Measurements from ENCODE around the gene KRTAP1-4.
"Not testable (repeated sequence)": the region's sequence is repeated elsewhere in the genome, so short reads cannot be mapped to it uniquely, and the experiment has no call there.

Gene KRTAP1-4

DNA sequence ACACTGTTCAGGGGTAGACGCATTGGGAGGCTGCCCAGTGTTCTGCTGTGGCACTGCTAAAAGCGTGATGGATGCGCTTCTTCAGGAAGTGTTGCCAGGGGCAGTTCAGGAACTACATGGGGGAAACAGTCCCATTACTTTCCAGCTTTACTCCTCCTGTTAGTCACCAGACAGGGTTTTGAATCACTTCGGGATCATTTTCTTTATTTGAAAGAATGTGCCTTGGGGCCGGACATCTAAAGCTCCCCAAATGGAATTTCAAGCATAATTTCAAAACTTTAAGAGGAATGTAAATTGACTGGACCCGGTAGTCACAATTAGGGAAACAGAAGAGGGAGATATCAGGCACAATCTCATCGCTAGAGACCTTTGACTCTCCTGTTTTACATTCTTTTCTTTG is 18.4 kb upstream of the KRTAP1-4 start:
- DNase-seq (ENCODE audit: low read depth in 2 of 2): no peak

DNA sequence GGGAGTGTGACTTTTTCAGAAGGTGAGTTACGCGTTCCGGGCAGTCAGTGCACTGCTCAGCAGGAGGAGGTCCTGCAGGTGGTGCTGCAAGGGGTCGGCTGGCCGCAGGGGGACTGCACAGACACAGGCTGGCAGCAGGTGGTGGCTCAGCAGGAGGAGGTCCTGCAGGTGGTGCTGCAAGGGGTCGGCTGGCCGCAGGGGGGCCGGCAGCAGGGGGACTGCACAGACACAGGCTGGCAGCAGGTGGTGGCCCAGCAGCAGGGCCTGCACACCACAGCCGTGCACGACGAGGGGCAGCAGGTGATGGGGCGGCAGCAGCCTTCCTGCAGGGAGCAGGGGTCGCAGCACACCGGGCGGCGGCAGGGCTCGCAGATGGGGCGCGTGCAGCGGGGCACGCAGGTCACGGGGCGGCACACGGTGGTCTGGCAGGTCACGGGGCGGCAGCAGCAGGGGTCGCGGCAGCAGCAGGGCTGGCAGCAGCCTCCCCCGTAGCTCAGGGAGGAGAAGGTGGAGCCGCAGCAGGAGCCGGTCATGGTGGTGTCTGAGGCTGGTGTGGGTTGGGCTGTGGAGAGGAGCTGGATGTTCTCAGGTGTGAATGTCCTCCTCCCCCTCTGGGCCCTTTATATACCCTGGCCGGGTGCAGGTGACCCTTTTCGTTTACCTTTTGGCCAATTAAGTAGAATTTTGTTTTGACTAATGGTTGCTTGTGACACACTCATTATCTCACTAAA is 16.9 kb upstream of the KRTAP1-4 start, which contains the start of gene KRTAP2-1:
Gene KRTAP2-1, minus strand, starts transcription at position 582 of the 731 bp plus-strand sequence. Its CDS starts 49 bp downstream, at position 533.
- DNase-seq (ENCODE audit: low read depth in 2 of 2): not testable (repeated sequence)

DNA sequence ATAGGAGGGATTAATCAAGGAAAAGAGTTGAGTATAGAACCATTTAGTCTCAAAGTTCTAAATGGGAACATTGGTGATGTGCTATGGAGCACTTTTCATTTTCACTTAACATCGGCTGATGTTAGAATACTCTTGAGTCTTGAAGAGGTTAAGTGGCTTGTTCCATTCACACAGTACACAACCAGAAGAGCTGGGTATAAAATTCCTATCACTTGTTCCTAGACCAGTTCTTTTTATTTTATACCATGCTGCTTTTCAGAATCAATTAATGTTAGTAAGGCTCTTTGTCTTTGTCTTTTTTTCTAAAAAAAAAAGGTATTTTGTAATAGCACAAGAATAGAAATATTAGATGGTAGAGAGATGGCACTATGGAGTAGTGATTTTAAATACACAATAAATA is 13.0 kb upstream of the KRTAP1-4 start:
- no peak for DNase-seq (ENCODE audit: low read depth in 2 of 2)

DNA sequence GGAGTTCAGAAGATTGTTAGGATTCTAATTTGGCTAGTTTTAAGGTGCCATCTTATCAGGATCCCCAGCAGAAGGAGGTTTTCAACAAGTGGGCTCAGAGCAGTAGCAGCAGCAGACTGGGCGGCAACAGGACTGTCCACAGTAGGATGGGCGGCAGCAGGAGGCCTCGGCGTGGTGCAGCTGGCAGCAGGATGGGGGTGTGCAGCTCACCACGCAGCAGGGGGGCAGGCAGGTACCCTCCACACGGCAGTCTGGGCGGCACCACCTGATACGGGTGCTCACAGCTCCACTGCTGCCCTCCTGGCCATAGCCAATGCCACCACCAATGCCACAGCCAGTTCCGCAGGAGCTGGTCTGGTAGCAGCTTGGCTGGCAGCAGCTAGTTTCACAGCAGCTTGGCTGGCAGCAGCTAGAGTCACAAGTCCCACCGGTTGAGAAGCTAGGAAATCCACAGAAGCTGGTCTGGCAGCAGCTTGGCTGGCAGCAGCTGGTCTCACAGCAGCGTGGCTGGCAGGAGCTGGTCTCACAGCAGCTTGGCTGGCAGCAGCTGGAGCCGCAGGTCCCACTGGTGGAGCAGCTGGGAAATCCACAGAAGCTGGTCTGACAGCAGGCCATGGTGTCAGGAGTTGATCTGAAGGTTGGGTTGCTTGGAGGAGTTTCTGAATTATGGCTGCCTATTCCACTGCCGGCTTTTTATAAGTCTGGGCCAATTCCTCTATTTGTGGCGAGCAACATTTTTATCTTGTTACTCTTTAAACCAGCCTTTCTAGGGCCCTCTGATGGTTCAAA is 11.0 kb upstream of the KRTAP1-4 start, which contains the start of gene KRTAP1-1:
Gene KRTAP1-1, minus strand, starts transcription at position 668 of the 789 bp plus-strand sequence. Its CDS starts 53 bp downstream, at position 615.
- DNase-seq (ENCODE audit: low read depth in 2 of 2): not testable (repeated sequence)

DNA sequence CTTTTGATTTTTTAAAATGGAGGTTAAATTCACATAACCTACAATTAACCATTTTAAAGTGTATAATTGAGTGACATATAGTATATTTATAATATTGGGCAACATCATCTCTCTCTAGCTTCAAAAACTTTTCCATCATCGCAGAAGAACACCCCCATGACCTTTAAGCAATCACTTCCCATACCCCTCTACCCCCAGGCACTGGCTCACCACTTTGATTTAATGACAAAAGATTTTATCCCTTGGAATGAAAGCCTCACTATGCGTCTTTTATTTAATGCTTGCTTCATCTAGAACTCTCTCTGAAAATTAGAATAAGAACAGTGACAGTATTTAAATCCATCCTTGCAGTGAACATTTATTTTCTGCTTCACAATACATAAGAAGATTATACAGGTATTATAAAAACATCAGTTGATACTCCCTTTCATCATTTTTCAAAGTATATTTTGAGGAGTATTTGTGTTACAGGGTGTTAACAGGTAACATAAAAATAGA is 7.9 kb upstream of the KRTAP1-4 start:
- DNase-seq (ENCODE audit: low read depth in 2 of 2): no peak

DNA sequence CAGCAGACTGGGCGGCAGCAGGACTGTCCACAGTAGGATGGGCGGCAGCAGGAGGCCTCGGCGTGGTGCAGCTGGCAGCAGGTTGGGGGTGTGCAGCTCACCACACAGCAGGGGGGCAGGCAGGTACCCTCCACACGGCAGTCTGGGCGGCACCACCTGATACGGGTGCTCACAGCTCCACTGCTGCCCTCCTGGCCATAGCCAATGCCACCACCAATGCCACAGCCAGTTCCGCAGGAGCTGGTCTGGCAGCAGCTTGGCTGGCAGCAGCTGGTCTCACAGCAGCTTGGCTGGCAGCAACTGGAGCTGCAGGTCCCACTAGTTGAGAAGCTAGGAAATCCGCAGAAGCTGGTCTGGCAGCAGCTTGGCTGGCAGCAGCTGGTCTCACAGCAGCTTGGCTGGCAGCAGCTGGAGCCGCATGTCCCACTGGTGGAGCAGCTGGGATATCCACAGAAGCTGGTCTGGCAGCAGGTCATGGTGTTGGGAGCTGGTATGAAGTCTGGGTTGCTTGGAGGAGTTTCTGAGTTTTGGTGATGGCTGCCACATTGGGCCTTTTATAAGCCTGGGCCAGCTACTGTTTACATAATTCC is 4.4 kb upstream of the KRTAP1-4 start, which contains the start of gene KRTAP1-3:
Gene KRTAP1-3, minus strand, starts transcription at position 529 of the 590 bp plus-strand sequence. Its CDS starts 53 bp downstream, at position 476.
- DNase-seq (ENCODE audit: low read depth in 2 of 2): not testable (repeated sequence)

DNA sequence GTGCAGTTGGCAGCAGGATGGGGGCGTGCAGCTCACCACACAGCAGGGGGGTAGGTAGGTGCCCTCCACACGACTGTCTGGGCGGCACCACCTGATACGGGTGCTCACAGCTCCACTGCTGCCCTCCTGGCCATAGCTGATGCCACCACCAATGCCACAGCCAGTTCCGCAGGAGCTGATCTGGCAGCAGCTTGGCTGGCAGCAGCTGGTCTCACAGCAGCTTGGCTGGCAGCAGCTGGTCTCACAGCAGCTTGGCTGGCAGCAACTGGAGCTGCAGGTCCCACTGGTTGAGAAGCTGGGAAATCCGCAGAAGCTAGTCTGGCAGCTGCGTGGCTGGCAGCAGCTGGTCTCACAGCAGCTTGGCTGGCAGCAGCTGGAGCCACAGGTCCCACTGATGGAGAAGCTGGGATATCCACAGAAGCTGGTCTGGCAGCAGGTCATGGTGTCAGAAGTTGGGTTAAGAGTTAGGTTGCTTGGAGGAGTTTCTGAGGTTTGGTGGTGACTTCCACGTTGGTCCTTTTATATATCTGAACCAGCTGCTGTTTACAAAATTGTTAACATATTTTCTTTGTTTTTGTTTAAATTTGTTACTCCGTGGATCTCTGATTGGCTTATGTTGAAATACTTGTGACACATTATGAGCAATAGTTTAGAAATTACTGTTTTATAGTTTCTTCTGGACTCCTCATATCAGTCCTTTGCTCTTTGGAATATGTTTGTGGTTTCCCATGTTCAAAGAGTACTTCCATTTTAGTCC is 3.1 kb downstream of the KRTAP1-4 start, which contains the start of gene KRTAP1-5:
Gene KRTAP1-5, minus strand, starts transcription at position 494 of the 757 bp plus-strand sequence. Its CDS starts 53 bp downstream, at position 441.
- DNase-seq (ENCODE audit: low read depth in 2 of 2): no peak

DNA sequence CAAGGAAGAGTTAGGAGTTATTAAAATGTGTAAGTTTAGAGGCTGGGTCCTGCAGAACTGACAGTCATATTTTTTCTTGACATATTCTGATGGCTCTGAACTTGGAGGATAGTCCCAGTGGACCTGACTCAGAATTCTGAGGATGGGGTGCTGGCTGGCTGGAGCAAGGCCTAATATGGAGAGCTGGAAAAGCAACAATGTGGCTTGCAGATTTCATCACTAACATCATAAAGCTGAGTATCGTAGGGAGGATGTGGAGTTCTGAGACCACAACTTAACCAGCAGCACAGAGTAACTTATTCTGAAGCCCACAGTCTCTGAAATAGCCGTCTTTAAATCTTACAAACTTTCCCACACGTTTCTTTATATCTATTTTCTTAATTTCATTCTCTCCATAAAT is 5.3 kb downstream of the KRTAP1-4 start:
- no peak for DNase-seq (ENCODE audit: low read depth in 2 of 2)

DNA sequence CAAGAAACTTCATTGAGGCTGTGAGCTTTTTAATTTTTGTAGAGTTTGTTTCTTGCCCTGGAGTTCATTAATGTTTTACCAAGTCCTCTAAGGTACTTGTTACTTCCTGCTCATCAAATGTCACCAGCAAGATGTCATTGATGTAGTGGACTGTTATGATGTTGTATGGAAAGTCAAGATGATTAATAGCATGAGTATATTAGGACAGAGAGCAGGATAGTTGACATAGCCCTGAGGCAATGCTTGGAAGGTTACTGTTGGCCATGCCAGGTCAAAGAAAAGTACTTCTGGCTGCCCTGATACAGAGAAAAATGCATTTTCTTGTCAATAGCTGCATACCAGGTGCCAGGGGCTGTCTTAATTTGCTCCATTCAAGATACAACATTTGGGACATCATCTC is 9.7 kb downstream of the KRTAP1-4 start:
- DNase-seq (ENCODE audit: low read depth in 2 of 2): no peak

DNA sequence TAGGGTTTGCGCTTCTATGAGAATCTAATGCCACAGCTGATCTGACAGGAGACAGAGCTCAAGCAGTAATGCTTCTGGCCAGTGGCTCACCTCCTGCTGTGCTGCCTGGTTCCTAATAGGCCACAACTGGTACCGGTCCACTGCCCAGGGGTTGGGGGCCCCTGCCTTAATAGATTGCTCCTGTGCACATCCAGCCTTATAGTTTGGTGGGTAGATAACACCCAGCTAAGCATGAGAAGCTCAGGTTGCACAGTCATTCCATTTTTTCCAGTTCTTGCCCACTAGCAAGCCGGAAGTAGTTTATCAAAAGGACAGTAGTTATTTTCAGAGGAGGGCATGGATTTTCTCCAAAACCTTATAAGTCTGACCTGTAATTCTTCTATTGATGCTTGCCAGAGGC is 10.6 kb downstream of the KRTAP1-4 start:
- no peak for DNase-seq (ENCODE audit: low read depth in 2 of 2)

DNA sequence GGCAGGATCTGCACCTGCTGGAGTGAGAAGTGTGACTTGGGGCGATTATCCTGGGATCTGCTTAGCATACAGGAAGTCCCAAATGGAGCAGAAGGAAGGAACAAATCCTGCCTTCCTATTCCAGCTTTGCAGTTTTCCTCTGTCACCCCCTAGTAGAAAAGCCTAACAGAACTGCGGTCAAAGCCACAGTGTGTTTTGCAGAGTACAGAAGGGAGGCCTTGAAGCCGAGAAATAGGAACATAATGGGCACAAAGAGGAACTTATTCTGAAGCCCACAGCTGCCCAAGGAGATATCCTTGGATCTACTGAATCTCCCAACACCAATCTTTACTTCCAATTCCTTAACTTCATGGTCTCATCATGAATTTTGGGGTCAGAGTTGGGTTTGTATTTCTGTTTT is 11.5 kb downstream of the KRTAP1-4 start:
- DNase-seq (ENCODE audit: low read depth in 2 of 2): no peak

DNA sequence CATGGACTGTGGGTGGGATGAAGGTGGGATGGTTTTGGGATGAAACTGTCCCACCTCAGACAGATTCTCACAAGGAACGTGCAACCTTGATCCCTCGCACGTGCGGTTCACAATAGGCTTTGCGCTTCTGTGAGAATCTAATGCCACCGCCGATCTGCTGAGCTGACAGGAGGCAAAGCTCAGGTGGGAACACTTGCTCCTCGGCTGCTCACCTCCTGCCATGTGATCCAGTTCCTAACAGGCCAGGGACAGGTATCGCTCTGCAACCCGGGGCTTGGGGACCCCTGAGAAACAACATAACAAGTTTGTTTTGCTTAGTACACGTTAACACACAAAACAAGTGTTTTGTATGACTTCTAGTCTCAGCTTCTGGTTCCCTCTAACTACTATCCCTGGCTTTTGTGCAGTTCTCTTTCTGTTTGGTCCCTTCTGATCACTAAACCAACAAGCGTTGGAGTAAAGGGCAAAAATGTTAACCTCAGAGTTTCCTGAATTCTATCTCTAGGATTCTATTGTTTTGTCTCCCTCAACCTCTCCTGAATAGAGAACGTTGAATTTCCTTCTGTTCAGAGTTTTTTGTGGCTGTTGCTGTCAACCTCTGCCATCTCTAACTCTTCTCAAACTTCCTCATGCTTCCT is 13.3 kb downstream of the KRTAP1-4 start:
- no peak for DNase-seq (ENCODE audit: low read depth in 2 of 2)

DNA sequence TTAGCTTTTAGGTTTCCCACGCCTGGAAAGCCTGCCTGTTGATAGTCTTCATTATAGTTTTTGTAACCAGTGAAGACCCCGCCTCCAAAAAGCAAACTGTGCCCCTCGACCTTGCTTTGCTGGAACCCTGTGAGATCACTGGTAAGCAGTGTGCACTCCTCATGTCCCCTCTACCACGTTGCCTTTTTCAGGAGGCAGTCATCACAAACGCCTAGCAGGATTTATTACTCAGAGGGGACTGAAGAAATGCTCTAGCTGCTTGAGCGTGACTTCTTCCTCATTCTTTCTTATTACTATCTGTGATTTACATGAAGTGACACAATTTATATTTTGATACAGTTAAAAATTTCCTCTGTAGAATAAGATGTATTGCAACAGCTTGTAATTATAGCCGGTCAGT is 14.5 kb downstream of the KRTAP1-4 start:
- DNase-seq (ENCODE audit: low read depth in 2 of 2): no peak

DNA sequence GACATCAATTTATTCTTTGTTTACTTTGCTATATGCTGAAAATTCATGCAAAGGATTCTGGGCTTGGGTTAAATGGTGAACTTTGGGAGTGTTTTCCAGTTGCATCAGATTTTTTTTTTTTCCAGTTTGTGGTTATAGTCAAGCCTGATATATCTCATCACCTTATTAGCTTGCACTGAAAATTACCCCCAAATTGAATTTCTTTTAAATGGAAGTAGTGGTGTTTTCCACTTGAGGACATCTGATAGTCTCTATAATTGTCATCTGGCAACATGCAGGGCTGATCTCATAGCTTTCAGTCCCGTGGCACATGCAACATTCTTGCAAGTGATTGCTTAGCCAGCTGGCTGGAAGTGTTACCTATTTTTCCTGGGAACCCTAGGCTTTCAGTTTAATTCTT is 16.4 kb downstream of the KRTAP1-4 start:
- DNase-seq (ENCODE audit: low read depth in 2 of 2): no peak

DNA sequence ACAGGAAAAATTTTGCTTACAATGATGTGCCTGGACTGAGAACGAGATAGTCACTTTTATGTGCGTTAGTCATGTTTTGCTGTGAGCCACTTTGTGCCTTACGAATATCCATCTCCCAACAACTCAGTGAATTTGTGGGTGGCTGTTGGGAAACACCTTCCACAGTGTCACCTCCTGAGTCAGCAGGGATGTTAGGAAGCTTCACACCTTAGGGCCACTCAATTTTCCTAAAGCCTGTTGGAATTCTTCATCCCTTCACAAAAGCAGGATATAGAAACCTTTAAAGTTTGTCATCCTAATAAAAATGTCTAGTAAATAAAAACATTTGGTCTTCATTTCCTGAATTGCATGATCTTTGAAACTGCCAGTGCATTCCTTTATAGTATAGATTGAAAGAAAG is 16.8 kb downstream of the KRTAP1-4 start:
- no peak for DNase-seq (ENCODE audit: low read depth in 2 of 2)

DNA sequence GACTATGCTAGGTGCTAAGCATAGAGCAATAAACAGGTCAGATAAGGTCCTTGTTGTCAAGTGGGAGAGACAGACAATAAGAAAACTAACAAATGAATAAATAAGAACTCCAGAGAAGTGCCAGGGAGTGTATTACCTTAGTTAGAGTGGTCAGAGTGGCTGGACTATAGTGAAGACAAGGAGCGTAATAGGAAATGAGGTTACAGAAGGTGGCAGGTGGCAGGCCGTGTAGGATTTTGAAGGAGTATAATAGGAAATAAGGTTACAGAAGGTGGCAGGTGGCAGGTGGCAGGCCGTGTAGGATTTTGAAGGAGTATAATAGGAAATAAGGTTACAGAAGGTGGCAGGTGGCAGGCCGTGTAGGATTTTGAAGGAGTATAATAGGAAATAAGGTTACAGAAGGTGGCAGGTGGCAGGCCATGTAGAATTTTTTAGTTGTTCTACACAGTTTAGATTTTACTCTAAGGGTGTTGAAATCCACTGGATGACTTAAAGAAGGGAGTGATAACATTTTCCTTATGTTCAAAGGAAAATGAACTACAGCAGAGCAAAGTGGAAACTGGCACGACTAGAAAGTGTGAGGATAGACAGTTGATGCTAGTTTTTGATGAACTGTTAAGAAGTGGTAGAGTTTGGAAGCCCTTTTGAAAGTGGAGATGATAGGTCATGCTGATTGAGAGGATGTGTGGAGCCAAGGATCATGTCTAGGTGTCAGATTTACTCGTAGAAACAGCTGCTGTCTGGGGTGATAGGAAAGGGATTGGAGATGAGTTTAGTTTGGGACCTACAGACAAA is 17.5 kb downstream of the KRTAP1-4 start:
- DNase-seq (ENCODE audit: low read depth in 2 of 2): no peak

DNA sequence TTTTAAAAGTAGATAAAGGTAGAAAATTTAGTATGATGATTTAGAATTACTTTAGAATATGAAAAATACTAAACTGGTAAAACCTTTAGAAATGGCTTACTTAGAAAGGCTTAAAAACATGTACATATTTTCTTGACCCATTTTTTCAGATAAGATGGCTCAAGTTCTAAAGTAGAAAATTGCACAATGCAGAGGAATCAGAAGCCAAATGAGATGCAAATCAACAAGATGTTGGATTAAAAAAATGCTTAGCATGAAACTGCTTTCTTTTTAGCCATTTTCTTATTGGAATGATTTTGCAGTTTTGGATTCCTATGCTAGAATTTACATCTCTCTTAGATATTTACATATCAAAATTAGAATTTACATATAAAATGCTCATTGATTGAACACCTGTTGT is 19.6 kb downstream of the KRTAP1-4 start:
- no peak for DNase-seq (ENCODE audit: low read depth in 2 of 2)

DNA sequence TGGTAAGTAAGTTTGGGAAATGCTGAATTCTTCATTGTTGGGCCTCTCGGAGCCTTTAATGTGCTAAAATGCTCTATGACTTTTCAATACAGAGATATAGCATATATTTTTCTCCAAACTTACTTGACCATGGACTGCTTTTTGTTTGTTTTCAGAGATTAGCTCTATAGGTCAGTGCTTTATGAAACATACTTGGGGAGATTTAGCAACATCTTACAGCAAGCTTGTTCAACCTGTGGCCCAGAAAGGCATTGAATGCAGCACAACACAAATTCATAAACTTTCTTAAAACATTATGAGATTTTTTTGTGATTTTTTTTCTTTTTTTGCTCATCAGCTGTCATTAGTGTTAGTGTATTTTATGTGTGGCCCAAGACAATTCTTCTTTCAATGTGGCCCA is 20.1 kb downstream of the KRTAP1-4 start:
- DNase-seq (ENCODE audit: low read depth in 2 of 2): no peak

DNA sequence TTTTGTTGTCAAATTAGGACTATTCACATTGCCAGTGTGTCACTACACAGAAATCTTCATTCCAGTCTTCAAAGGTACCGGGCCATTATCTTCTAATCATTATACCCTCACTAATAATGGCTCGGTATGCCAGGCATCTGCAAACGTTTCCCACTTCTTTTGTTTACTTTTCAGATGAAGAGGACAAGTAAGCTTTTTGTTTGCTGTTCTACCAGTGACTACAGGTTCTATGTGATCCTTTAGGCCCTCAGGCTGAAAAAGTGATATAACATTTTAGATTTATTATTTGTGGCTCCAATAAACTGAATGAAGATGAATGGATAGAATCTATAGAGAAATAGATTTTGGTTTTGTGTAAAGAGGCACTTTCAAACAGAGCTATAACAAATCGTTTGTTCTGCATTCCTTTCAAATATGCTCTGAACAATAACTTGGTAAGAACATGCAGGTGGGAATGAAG is 20.7 kb downstream of the KRTAP1-4 start:
- DNase-seq (ENCODE audit: low read depth in 2 of 2): no peak

DNA sequence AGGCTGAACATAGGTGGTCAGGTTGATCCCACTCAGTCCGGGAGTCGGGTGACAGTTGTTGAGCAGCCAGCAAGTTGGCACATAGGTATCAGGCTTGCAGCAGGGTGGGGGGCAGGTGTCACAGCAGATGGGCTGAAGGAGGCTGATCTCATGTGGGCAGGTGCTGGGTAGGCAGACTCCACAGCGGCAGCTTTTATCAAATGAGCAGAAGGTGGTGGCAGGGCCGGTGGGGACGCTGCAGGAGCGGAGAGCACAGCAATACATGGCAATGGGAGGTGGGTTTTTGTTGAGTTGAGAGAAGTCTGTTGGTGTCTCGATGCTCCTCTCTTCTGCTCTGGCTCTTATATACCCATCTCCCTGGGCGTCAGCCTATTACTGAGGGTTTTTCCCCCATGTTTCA is 21.2 kb downstream of the KRTAP1-4 start, which contains the start of gene KRTAP3-1:
Gene KRTAP3-1, minus strand, starts transcription at position 318 of the 400 bp plus-strand sequence. Its CDS starts 54 bp downstream, at position 264.
- DNase-seq (ENCODE audit: low read depth in 2 of 2): no peak

Measured in stimulated activated CD4-positive, alpha-beta T cell treated with anti-CD3 and anti-CD28 coated beads, Interleukin-12 subunit alpha, Interleukin-12 subunit beta, amount 100 ng/mL, for 24 hours (primary cell).